GM21423 (cell line): ENCODE data around the gene KCND3.

Source experiments
- ATAC-seq: cut with Tn5 transposase; IDR thresholded peaks from one replicate; pipeline ENCODE4 v1.9.1; 2021; ENCODE audit warnings: mild to moderate bottlenecking, moderate library complexity; ENCODE audit not compliant: unreplicated experiment

Gene KCND3

GRCh38 chr1:111988743-111989453 is 570 bp downstream of the KCND3 start:
- ATAC-seq, result no peak

- ATAC-seq, result no peak
Measured at GRCh38 chr1:111988377-111988742, 1.1 kb downstream of the KCND3 start.

GRCh38 chr1:111987502-111987901 is 2.0 kb downstream of the KCND3 start:
- no peak for ATAC-seq

- ATAC-seq, result no peak
Measured at GRCh38 chr1:111983500-111983899, 6.0 kb downstream of the KCND3 start.

- ATAC-seq, result no peak
Measured at GRCh38 chr1:111982428-111982827, 7.0 kb downstream of the KCND3 start.

GRCh38 chr1:111981871-111982270 is 7.6 kb downstream of the KCND3 start:
- ATAC-seq, result no peak

- no peak for ATAC-seq
Measured at GRCh38 chr1:111981090-111981489, 8.4 kb downstream of the KCND3 start.

GRCh38 chr1:111980686-111981085 is 8.8 kb downstream of the KCND3 start:
- ATAC-seq, result no peak

- ATAC-seq, result no peak
Measured at GRCh38 chr1:111978695-111979094, 10.8 kb downstream of the KCND3 start.

GRCh38 chr1:111977378-111977777 is 12.1 kb downstream of the KCND3 start:
- ATAC-seq, result no peak

GRCh38 chr1:111976842-111977241 is 12.6 kb downstream of the KCND3 start:
- no peak for ATAC-seq

GRCh38 chr1:111976332-111976731 is 13.1 kb downstream of the KCND3 start:
- no peak for ATAC-seq

GRCh38 chr1:111973150-111973790 is 16.2 kb downstream of the KCND3 start:
- ATAC-seq, result no peak

- no peak for ATAC-seq
Measured at GRCh38 chr1:111971396-111971795, 18.1 kb downstream of the KCND3 start.

GRCh38 chr1:111968511-111968910 is 21.0 kb downstream of the KCND3 start:
- ATAC-seq, result no peak

GRCh38 chr1:111967886-111968285 is 21.6 kb downstream of the KCND3 start:
- no peak for ATAC-seq

GRCh38 chr1:111967067-111967690 is 22.3 kb downstream of the KCND3 start:
- no peak for ATAC-seq

GRCh38 chr1:111965781-111966443 is 23.6 kb downstream of the KCND3 start:
- no peak for ATAC-seq

- ATAC-seq, result no peak
Measured at GRCh38 chr1:111963985-111964738, 25.3 kb downstream of the KCND3 start.

GRCh38 chr1:111961773-111962565 is 27.5 kb downstream of the KCND3 start:
- ATAC-seq, result no peak
